A204.1 (cell line): ENCODE data around the gene WDR49.

ENCODE experiments used
- FAIRE-seq: peaks from 2 replicates; lab custom pipeline; 2012; peaks lifted over from hg19 to GRCh38; lab: Jason Lieb, UNC

WDR49 gene

DNA sequence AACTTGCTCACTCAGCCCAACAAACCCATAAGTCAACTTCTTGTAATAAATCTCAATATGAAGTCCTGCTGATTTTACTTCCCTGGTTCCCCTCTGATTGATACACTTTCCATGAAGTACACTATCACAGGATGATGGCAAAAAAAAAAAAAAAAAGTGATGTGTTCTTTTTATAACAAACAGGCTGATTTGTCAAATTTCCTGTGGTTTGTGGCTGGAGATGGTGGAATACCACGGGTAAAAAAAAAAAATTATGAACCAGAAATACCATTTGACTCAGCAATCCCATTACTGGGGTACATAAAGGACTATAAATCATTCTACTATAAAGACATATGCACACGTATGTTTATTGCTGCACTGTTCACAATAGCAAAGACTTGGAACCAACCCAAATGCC lies 169.2 kb downstream of the WDR49 start:
- no peak for FAIRE-seq

DNA sequence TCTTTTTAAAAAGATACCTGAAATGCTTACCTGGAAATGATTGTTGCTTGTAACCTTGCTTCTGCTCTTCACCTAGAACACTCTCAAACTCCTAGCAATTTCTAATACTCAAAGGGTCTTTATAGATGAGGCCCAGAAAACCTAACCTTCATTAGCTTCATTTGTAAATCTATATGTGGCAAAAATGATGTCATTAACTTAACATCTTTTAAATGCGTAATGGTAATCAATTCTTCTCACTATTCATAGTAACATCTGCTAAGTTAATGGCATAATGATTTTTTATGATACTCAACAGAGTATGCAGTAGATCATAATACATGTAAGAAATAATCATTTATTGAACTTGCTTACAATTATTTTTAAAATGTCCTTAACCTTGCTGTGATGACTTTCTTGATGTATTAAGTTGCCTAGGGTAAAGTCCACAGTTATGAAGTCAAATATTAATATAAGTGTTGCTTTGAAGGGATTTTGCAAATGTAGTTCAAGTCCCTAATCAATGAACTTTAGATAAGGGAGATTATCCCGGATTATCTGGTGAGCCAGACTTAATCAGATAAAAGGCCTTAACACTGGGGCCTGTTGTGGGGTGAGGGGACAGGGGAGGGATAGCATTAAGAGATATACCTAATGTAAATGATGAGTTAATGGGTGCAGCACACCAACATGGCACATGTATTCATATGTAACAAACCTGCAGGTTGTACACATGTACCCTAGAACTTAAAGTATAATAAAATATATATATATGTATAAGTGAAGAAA lies 169.8 kb downstream of the WDR49 start:
- FAIRE-seq, result no peak

DNA sequence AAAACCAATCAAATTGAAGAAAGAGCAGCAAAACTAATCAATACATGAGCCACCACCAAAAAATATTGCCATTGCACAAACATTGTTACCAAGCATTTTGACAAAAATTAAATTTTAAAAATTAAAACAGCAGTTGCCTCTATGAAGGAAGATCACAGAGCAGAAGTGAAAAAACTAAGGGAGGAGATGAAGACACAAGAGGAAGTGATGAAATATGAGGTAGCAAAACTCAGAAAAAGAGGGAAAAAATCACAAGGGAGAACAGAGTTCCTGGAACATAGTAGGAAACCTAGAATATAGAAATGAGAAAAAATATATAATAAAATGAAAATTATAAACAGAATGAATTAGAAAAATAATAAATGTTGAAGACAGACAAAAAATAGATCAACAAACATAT lies 172.6 kb downstream of the WDR49 start:
- FAIRE-seq, result no peak

DNA sequence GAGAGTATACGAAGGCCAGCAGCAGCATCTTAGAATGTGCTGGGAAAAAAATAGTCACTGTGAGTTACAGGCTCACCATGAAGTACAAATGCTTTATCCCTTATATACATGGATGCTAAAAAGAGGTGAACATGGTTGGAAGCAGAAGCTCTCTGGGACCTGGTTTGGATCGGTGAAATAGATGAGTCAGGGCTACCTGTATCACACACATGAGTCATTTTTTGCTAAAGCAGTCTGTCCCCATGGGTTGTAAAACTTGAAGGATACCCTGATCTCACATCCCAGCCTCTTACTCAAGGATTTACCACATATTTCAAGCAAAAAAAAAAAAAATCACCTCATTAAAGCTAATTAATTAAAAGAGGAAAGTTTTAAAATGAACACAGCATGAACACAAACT lies 173.0 kb downstream of the WDR49 start:
- FAIRE-seq, result no peak

DNA sequence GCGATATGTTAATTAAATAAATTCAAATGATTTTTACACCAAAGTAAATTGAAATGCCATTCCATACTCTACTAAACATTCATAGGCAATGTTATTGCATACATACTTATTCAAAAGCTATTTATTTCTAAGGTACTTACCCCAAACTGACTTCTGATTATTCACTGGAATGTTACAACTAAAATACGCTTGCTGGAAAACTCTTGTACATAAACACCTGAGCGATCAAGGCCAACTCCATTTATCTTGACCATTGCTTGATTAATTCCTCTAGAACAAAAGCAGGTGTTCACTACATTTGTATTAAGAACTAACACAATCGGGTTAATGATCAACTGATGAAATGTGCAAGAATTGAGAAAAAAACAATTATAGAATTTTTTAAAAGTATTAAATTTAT lies 179.9 kb downstream of the WDR49 start, which contains the start of gene SERPINI2:
Gene SERPINI2 (minus strand): TSS at position 180 of the 400 bp plus-strand sequence. CDS start 2,208 bp downstream, outside the sequence.
- no peak for FAIRE-seq

DNA sequence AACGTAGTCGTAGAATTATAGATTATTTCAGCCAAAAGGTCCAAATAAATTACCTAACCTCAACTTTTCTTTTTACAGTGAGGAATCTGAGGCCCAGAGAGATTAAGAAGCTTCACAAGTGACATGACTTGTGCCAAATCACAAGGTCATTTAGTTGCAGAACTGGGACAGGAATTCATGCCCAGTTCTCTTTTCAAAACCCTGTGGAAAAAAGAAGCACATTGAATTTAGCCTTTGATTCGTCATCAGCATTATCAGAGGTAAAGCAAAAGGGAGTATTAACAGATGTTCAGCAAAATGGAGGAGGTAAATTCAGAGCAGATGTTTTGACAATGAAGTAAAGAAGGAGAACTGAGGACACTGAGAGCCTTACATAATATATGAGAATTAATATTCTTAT lies 184.4 kb downstream of the WDR49 start:
- no peak for FAIRE-seq

DNA sequence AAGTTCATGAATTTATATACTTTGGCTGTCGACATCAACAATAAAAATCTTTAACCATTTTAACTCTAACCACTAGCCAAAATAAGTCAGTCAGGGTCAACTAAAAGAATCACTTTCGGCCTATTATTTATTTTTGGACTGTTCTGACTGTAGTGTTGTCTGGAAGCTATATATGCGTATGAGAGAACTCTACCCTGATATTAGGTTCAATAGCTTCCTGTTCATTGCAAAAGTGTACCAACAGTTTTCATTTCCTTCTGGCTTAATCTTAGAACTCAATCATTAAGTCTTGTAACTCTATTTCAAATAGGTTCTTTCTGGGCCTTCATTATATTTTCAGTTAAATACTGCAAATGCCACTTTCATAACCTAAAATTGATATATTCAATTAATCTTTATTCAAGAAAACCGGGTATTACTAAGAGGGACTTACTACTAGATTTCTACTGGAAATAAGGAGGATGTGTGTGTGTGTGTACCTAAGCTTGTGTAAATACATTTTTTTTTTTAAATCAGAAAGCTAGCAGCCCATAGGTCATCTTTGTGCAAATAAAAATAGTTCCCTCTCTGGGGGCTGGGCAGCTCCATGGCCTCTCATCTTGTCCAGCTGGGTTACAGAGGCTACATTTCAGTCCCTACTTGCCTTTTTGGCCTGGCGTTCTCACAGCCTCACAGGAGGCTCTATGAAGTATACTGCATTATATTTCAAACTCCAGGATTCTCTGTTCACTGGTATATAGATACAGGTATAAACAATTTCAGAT lies 185.7 kb downstream of the WDR49 start:
- no peak for FAIRE-seq

DNA sequence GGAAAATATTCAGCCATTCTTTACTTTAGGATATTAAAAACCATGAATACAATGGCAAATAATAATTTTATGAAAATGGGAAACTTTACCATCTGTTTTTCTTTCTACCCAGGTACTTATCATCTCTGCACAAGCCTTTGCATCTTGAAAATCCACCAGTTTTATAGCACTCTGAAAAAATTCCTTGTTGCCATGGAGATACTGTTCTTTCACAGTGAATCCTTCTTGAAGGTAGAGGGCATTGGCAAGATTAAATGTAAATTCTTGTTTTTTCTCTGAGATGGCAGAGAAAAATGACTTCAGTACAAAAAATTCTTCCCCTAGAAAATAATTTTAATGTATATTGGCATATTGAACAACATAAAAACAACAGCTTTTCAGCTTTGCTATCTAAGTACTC lies 186.8 kb downstream of the WDR49 start:
- no peak for FAIRE-seq

DNA sequence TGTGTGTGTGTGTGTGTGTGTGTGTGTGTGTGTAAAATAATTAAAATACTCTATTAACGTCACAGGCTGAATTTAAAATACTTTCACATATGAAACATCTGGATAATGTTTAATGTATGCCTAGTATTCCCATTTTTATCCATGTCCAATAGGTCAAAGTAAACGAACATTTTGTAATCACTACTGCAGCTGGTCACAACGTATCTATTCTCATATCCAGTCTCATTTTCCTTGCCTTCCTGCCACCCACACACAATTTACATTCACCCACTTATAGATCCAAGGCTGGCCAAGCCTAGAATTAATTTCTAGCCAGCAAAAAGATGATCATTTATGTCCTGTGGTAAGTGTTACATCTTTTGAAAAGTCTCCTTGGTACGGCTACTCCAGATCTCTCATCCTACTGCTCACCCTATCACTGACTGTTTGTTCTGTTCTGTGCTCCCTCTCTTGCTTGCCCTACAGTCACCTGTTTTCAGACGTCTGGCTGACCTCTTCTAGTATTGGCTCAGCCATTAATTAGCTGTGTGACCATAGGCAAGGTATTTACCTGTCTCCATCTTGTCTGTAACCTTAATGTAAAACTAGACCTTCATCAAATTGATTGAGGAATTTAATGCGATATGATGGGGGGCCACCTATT lies 197.5 kb downstream of the WDR49 start:
- no peak for FAIRE-seq

DNA sequence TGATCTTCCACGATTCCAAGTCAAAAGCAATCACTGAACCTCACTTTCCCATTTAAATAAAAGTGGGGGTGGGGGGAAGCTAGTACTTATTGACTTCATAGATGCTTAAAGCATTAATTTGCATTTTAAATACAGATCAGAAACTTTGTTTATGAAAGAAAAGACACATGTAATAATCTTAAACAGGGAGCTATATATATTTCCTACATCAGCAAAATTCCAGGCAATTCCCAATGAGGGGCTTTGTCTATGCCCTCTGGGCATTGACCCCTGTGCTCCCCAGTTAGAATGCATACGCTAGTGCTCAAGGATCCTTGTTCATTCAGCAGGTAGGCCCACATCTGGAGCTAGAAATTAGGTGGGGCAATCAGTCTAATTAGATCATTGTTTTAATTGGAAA lies 199.9 kb downstream of the WDR49 start:
- FAIRE-seq, result no peak

DNA sequence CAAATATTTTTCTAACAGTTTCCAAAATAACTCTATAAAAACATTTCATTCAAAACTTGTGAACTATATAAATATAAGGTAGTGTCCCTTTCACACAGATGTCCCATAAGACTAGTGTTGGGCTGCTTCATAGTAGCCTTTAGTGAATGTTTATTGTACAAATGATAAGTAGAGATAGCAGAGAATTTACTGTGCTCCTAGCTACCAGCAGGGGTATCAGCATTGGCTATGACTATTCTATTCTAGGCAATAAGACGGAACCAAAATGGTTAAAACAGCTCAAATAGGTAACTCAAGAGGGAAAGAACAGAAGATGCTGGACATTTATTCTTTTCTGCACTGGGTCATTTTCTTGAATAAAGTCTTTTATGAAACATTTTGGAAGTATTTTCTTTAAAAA lies 202.5 kb downstream of the WDR49 start:
- FAIRE-seq, result no peak

DNA sequence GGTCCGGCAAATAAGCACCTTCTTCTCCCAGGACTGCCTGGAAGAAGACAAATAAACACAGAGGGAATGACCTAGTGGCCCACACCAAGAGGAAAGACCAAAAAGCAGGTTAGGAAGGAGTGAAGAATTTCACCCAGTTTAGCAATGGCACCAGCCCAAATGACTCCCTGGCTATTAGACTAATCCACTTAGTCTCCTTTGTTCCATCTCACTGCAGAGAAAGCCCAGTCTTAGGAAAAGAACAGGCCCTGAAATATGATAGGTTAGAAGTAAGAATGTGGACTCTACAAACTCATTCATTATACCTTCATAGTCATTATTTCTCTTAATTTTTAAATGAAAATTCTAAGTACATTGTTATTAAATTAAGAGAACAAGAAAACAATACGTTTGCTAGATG lies 203.1 kb downstream of the WDR49 start:
- FAIRE-seq, result no peak

DNA sequence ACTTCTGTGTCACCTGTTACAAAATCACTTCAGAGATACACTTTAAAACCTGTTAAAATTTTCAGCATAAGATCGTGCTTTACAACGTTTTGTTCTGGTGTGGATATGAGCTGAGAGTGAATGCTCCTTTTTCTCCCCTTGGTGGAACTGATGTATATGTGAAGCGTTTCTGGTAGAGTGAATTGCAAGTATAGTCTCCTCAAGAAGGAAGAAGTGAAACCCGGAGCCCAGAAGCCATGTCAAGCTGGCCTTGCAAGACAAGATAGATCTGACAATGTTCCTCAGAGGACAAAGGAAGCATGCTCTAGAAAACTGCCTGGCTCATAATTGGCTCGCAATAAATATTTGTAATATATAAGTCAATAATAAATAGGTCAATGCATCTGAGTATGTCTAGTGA lies 203.5 kb downstream of the WDR49 start:
- FAIRE-seq, result no peak

DNA sequence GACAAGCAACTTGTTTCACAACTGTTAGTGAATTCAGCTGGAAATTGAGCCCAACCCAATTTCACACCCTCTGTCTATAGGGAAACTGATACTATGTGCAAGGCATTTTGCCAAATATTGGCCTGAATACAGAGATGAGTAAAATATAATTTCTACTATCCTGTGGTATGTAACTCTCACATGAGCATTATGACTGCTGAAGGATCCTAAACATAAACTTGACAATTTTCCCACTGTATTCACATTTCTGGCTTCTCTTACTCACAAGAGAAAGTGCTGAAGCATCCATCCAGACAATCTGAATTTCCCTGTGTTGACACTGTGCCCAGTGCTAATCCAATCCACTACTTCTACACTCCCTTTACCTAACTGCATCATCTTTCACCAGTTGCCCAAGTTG lies 208.3 kb downstream of the WDR49 start:
- FAIRE-seq, result no peak

DNA sequence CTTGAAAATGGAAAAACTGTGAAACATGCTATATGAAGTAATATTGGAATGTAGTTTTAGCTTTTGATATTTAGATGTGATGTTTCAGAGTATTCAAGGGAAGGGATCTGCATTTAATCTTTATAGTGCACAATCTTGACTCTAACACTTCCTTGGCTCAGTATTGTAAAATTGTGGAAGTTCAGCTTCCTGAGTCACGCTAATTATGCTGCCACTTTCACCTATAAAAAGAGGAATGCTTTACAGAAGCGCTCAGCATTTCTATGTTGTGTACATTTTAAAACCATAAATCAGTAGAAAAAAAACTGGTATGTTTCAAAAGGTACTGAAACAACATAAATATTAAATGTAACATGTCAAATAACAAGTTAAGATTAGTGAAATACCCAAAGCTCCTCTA lies 212.5 kb downstream of the WDR49 start:
- no peak for FAIRE-seq

DNA sequence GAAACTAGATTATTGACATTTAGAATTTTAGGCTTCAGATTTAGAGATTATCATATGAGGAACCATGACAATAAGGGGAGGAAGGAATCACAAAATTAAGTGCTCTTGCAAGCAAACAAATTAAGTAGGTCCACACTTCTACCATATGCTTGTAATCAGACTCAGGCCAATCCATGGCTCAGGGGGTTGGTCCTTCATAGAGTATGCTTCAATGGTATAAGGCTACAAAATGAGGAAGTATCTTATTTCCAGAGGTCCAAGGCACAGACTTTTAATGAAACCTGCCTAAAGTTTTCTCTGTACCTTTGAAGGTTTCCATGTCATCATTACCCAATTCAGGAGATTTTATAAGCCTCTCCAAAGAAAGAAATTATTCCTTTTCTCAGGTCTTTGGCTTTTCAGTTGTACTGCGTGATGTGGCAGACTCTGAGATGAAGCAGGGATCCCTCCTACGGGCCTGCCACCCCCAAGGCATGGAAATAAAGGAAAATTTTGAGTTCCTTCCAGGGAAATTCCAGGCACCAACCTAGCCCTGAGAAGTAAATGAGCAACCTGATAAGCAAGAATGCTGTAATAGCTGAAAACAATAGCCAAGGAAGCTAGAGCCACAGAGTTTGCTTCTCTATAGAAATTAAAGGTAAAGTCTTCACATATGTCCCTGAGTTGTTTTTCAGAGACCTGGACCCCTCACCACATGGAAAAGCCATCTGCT lies 216.2 kb downstream of the WDR49 start:
- no peak for FAIRE-seq
